T-cell (primary cell): ENCODE measurements around the gene UMPS. TPM values are rescaled to one million over a fixed set of nuclear protein-coding genes. Genes with fewer than 3 reads are reported as not detected.
"Not testable (repeated sequence)": the region's sequence is repeated elsewhere in the genome, so short reads cannot be mapped to it uniquely, and the experiment has no call there.

ENCODE experiments used
- ATAC-seq, 4 experiments: fragments of 200-7000 bp in 3 of 4; fragments of 150-1000 bp in 1 of 4; cut with Tn5 transposase; replicated peaks in 1 of 4; 1 replicate in 3 of 4; 2 replicates in 1 of 4; pipeline ENCODE4 v1.10.0; 2021; ENCODE audit warnings: moderate library complexity in 3 of 4, mild to moderate bottlenecking in 2 of 4, moderate number of reproducible peaks in 1 of 4
- CTCF ChIA-PET, 2 donors: fragments of 300-600 bp; sonication (Branson Sonifier 250); formaldehyde crosslinking; loops; one replicate each; lab custom pipeline; 2022; ENCODE audit warnings: antibody characterized with exemption in 2 of 2; lab: Charles Lee
- POLR2A ChIA-PET, 2 donors: fragments of 300-600 bp; sonication (Branson Sonifier 250); formaldehyde crosslinking; loops; one replicate each; lab custom pipeline; 2022; ENCODE audit warnings: antibody characterized with exemption in 2 of 2; lab: Charles Lee
- DNase-seq, 35 experiments: peaks; one replicate each; pipeline versions ENCODE4 v3.0.0 to v3.0.0-alpha.2; 2013 to 2023
- H3K27ac ChIP-seq: one replicate; pipeline ENCODE4 v1.5.1; 2013; ENCODE audit warnings: low read length
- H3K27me3 ChIP-seq, 2 experiments: replicated peaks in 1 of 2; 1 replicate in 1 of 2; 2 replicates in 1 of 2; pipeline versions ENCODE4 v1.6.1 to v1.7.0; 2013; ENCODE audit warnings: low read length in 1 of 2, mixed read lengths in 1 of 2; ENCODE audit not compliant: control insufficient read depth in 2 of 2, insufficient read depth in 2 of 2; ENCODE audit errors: extremely low read depth in 1 of 2
- H3K36me3 ChIP-seq, 2 donors: 1 replicate in 1 of 2; 2 replicates in 1 of 2; pipeline versions ENCODE4 v1.6.1 to v1.7.0; 2013; ENCODE audit warnings: low read length in 1 of 2; ENCODE audit not compliant: control insufficient read depth in 2 of 2, insufficient read depth in 1 of 2; ENCODE audit errors: extremely low read depth in 1 of 2
- H3K4me1 ChIP-seq, 2 experiments: 1 replicate in 1 of 2; 2 replicates in 1 of 2; pipeline versions ENCODE4 v1.6.1 to v1.7.0; 2013; ENCODE audit warnings: low read length in 2 of 2, mixed read lengths in 1 of 2; ENCODE audit not compliant: insufficient read depth in 2 of 2, control insufficient read depth in 1 of 2; ENCODE audit errors: extremely low read depth in 1 of 2
- H3K4me3 ChIP-seq, 2 donors: 1 replicate in 1 of 2; 2 replicates in 1 of 2; pipeline versions ENCODE4 v1.5.1 to v1.7.0; 2013; ENCODE audit warnings: mild to moderate bottlenecking in 2 of 2, low read length in 1 of 2, moderate library complexity in 1 of 2; ENCODE audit not compliant: control insufficient read depth in 1 of 2; ENCODE audit errors: extremely low read depth in 1 of 2
- H3K9me3 ChIP-seq: 2 replicates; pipeline ENCODE4 v1.7.0; 2013
- H3K27ac Mint-ChIP-seq, 2 donors: one replicate each; pipeline ENCODE4 v1.8.0; 2020 to 2021; ENCODE audit warnings: mild to moderate bottlenecking in 2 of 2, mixed read lengths in 2 of 2
- H3K27me3 Mint-ChIP-seq, 2 donors: one replicate each; pipeline ENCODE4 v1.8.0; 2021 to 2022; ENCODE audit warnings: mixed read lengths in 2 of 2
- H3K36me3 Mint-ChIP-seq: one replicate; pipeline ENCODE4 v1.8.0; 2021; ENCODE audit warnings: mixed read lengths
- H3K4me1 Mint-ChIP-seq, 3 donors: one replicate each; pipeline ENCODE4 v1.8.0; 2020 to 2022; ENCODE audit warnings: mixed read lengths in 3 of 3, mild to moderate bottlenecking in 1 of 3
- H3K4me3 Mint-ChIP-seq, 3 donors: one replicate each; pipeline ENCODE4 v1.8.0; 2020 to 2022; ENCODE audit warnings: mild to moderate bottlenecking in 3 of 3, mixed read lengths in 3 of 3, moderate library complexity in 3 of 3
- H3K9me3 Mint-ChIP-seq, 3 donors: one replicate each; pipeline ENCODE4 v1.8.0; 2020 to 2022; ENCODE audit warnings: mixed read lengths in 3 of 3
- WGBS: methylation state at CpG from one replicate; pipeline ENCODE4 v1.1.5; 2013; ENCODE audit warnings: missing lambda C conversion rate; ENCODE audit not compliant: insufficient coverage; 5-methylcytosine and 5-hydroxymethylcytosine counted together
- total RNA-seq, 35 experiments: library from RNA in 6 of 35; stranded (reverse) in 6 of 35; fragments of 120-200 nt in 1 of 35; gene quantifications; one replicate each; pipeline versions ENCODE4 v1.2.1 to v1.2.4 and lab custom pipeline; 2013 to 2026

The UMPS gene
- total RNA-seq, 5 donors from 2014 or later (not counting 1 experiment from before 2014, with no cell fraction given) = 14.9 to 29.6 (median 21.1) TPM

DNA sequence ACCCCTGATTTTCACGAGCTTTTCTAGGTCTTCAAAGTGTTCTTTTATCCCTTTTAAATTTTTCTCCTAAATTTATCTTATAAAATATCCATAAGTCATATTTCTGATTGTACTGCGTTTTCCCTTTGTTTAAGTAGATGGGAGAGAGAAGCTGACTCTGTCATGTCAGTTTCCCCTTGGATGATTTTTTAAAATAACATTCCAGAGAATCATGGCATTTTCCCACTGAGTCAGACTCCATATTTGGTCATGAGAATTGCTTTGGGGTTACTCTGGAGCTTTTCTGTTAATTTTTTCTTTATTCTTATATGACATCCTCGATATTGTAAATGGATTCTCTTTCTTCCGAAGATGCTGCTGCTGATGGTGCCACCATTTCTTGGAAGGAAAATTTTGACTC, 28.6 kb upstream of the UMPS start:
- no peak overlapping the region for H3K27ac ChIP-seq
- WGBS = no CpG with 5 or more reads among the region's 4 CpGs
- no peak for DNase-seq
- no peak overlapping the region for H3K4me3 ChIP-seq
- POLR2A ChIA-PET = interaction anchor here in 1 of 2 donors (0.6 kb wide), 1 partner anchor 807 kb away, joined by 3 read pairs; no protein-coding TSS in a partner anchor
- Mint-ChIP-seq H3K4me3 (no peak overlapping the region), H3K36me3 (peaks cover 2% of the 10 kb centered on the region), H3K4me1 (no peaks in the 10 kb centered on the region), H3K9me3 (no peaks in the 10 kb centered on the region), H3K27ac (no peak overlapping the region), H3K27me3 (peaks cover 17 to 24% of the 10 kb centered on the region in 2 donors)
- no peaks in the 10 kb centered on the region for H3K36me3 ChIP-seq
- CTCF ChIA-PET = interaction anchor here in 1 of 2 donors (0.6 kb wide), 1 partner anchor 11 kb away, joined by 3 read pairs; no protein-coding TSS in a partner anchor
- H3K27me3 ChIP-seq = peaks cover 0 to 22% of the 10 kb centered on the region in 2 experiments
- ATAC-seq = no peak
- no peaks in the 10 kb centered on the region for H3K4me1 ChIP-seq
- H3K9me3 ChIP-seq = no peaks in the 10 kb centered on the region

DNA sequence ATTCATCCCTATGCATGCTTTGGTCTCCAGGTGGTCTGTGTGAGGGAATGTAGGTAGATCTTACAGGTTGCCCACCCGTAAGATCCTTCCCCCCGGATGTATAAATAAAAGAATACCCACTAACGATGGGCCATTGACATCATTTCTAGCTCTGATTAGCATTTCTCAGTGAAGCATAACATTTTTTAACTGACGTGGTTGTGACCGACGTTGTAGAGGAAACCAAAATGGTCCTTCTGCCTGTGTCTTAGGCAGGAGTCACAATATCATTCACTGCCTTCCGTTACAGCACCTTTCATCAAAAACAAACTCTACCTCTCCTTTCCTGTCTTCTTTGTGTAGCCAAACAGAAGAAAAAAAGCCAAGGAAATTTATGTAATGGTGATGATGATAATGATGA, 27.3 kb upstream of the UMPS start:
- H3K27ac Mint-ChIP-seq = no peak overlapping the region
- Histone ChIP-seq H3K4me1 (no peaks in the 10 kb centered on the region), H3K36me3 (no peaks in the 10 kb centered on the region), H3K4me3 (no peak overlapping the region), H3K9me3 (no peaks in the 10 kb centered on the region), H3K27ac (no peak overlapping the region), H3K27me3 (peaks cover 0 to 28% of the 10 kb centered on the region in 2 experiments)
- DNase-seq (no peak), ATAC-seq (no peak)
- no peaks in the 10 kb centered on the region for H3K9me3 Mint-ChIP-seq
- WGBS = 40% methylated on average over 1 of the region's 7 CpGs
- ChIA-PET CTCF (no interaction called here), POLR2A (no interaction called here)
- H3K27me3 Mint-ChIP-seq = peaks cover 25 to 29% of the 10 kb centered on the region in 2 donors
- H3K4me3 Mint-ChIP-seq = no peak overlapping the region
- H3K36me3 Mint-ChIP-seq = peaks cover 2% of the 10 kb centered on the region
- no peaks in the 10 kb centered on the region for H3K4me1 Mint-ChIP-seq

DNA sequence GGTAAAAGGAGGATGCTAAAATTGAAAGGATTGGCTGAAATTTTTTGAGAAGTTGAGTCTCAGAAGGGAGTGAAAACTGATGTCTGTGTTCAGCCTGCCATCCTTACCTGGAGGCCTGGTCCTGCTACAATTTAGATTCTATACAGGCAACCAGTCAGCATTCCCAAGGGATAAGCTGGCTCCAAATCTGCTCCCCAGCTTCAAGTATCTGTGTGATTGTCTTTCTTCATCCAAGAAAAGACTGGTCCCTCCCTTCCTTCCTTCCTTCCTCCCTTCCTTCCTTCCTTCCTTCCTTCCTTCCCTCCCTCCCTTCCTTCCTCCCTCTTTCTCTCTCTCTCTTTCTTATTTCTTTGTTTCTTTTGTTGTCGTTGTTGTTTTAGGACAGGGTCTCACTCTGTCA, 24.7 kb upstream of the UMPS start:
- Histone ChIP-seq H3K27ac (no peak overlapping the region), H3K4me3 (no peak overlapping the region), H3K36me3 (no peaks in the 10 kb centered on the region), H3K9me3 (no peaks in the 10 kb centered on the region), H3K27me3 (peaks cover 0 to 21% of the 10 kb centered on the region in 2 experiments), H3K4me1 (no peaks in the 10 kb centered on the region)
- no peak for ATAC-seq
- DNase-seq = no peak
- peaks cover 0 to 3% (median 2%) of the 10 kb centered on the region in 3 donors for H3K9me3 Mint-ChIP-seq
- WGBS = 100% methylated on average over 1 of the region's 1 CpG
- ChIA-PET POLR2A (no interaction called here), CTCF (no interaction called here)
- peaks cover 33 to 44% of the 10 kb centered on the region in 2 donors for H3K27me3 Mint-ChIP-seq
- no peak overlapping the region for H3K27ac Mint-ChIP-seq
- H3K4me3 Mint-ChIP-seq = no peak overlapping the region
- no peaks in the 10 kb centered on the region for H3K4me1 Mint-ChIP-seq
- H3K36me3 Mint-ChIP-seq = peaks cover 8% of the 10 kb centered on the region

DNA sequence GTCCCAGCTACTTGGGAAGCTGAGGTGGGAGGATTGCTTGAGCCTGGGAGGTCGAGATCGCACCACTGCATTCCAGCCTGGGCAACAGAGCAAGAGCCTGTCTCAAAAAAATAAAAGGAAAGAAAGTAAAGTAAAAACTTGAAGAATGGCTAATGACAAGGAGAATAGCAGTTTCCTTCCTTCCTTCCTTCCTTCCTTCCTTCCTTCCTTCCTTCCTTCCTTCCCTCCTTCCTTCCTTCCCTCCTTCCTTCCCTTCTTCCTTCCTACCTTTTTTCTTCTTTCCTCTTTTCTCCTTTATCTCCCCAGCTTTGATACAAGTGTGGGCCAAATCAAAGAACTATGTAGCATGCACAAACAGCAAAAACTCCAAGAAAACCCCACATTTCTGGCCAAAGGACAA, 23.0 kb upstream of the UMPS start:
- H3K27ac ChIP-seq, H3K4me1 ChIP-seq, ATAC-seq, H3K36me3 ChIP-seq, H3K9me3 Mint-ChIP-seq, H3K4me3 ChIP-seq, CTCF ChIA-PET, DNase-seq, H3K4me3 Mint-ChIP-seq, POLR2A ChIA-PET, H3K27ac Mint-ChIP-seq, H3K36me3 Mint-ChIP-seq, H3K4me1 Mint-ChIP-seq, H3K9me3 ChIP-seq: not testable (repeated sequence)
- peaks cover 0 to 18% of the 10 kb centered on the region in 2 experiments for H3K27me3 ChIP-seq
- WGBS = 83% methylated on average over 1 of the region's 2 CpGs
- peaks cover 33 to 43% of the 10 kb centered on the region in 2 donors for H3K27me3 Mint-ChIP-seq

DNA sequence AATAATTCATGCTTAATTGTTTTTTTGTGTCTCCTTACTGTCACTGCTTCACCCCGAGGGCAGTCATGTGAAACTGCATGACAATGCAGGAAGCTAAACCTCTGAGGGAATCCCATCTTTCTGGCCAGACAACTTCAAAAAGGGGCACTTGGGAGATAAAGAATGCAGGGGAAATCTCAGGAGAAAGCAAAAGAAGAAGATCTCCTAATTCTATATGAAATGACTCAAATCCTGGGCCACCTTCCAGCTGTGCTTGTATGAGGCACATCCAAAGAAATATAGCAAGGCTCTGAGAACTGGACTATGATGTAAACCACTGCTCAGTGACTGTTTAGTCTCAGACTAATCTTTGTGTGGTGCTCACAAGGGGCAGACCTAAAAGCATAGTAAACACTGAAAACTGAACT, 22.6 kb upstream of the UMPS start:
- Mint-ChIP-seq H3K27me3 (peaks cover 33 to 42% of the 10 kb centered on the region in 2 donors), H3K27ac (no peak overlapping the region), H3K4me3 (no peak overlapping the region), H3K4me1 (no peaks in the 10 kb centered on the region), H3K9me3 (peaks cover 0 to 3% (median 2%) of the 10 kb centered on the region in 3 donors), H3K36me3 (peaks cover 8% of the 10 kb centered on the region)
- no peak for ATAC-seq
- ChIA-PET CTCF (no interaction called here), POLR2A (no interaction called here)
- Histone ChIP-seq H3K4me1 (no peaks in the 10 kb centered on the region), H3K27me3 (peaks cover 0 to 18% of the 10 kb centered on the region in 2 experiments), H3K9me3 (no peaks in the 10 kb centered on the region), H3K36me3 (no peaks in the 10 kb centered on the region), H3K4me3 (no peak overlapping the region), H3K27ac (no peak overlapping the region)
- no peak for DNase-seq
- 38% methylated on average over 1 of the region's 1 CpG for WGBS

DNA sequence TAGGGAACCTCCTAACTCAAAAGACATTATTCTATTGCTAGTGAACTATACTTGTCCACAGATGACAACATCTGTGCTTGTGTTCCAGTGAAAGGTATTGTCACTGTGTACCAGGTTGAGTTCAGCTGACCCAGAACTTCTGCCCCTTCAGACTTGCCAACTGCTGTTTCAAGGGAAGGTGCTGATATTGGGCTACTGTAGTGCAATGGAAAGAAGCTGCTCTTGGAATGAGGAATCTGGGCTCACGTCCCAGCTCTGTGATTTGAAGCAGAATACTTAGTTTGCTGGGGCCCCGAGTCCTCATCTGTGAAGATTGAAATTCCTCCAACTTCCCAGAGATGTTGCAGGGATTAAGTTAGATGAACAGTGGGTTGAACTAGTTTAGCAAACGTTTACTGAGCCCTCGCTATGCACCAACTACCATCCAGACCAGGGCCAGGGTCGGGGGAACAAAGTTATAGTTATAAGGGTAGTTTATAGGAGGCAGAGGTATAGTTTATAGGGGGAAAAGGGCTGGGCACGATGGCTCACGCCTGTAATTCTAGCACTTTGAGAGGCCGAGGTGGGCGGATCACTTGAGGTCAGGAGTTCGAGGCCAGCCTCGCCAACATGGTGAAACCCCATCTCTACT, 15.9 kb upstream of the UMPS start:
- no peak overlapping the region for H3K27ac ChIP-seq
- no peak overlapping the region for H3K27ac Mint-ChIP-seq
- ATAC-seq (no peak), DNase-seq (no peak)
- no peak overlapping the region for H3K4me3 Mint-ChIP-seq
- ChIA-PET CTCF (no interaction called here), POLR2A (no interaction called here)
- H3K36me3 ChIP-seq = no peaks in the 10 kb centered on the region
- H3K9me3 ChIP-seq = no peaks in the 10 kb centered on the region
- no peaks in the 10 kb centered on the region for H3K4me1 ChIP-seq
- peaks cover 6% of the 10 kb centered on the region for H3K36me3 Mint-ChIP-seq
- H3K4me3 ChIP-seq = no peak overlapping the region
- peaks cover 18 to 21% of the 10 kb centered on the region in 2 donors for H3K27me3 Mint-ChIP-seq
- no peaks in the 10 kb centered on the region for H3K9me3 Mint-ChIP-seq
- 66% methylated on average over 2 of the region's 11 CpGs for WGBS
- no peaks in the 10 kb centered on the region for H3K4me1 Mint-ChIP-seq
- H3K27me3 ChIP-seq = peaks cover 2 to 9% of the 10 kb centered on the region in 2 experiments
